IPS DF 6.9 (cell line): ENCODE data around the gene LRRC25.

Experiments used
- DNase-seq: peaks from one replicate; pipeline ENCODE4 v3.0.0-alpha.2; 2013; ENCODE audit warnings: low read depth, low spot score
- H3K27ac ChIP-seq: one replicate; pipeline ENCODE4 v1.5.1; 2013; ENCODE audit warnings: low read length, control low read depth
- H3K27me3 ChIP-seq: 2 replicates; pipeline ENCODE4 v1.6.1; 2013; ENCODE audit warnings: mild to moderate bottlenecking, low read length; ENCODE audit not compliant: control insufficient read depth, insufficient read depth
- H3K36me3 ChIP-seq: 2 replicates; pipeline ENCODE4 v1.6.1; 2013; ENCODE audit warnings: low read length; ENCODE audit not compliant: control insufficient read depth, insufficient read depth
- H3K4me1 ChIP-seq: 2 replicates; pipeline ENCODE4 v1.6.1; 2013; ENCODE audit warnings: low read length; ENCODE audit not compliant: control insufficient read depth, insufficient read depth
- H3K4me3 ChIP-seq: 2 replicates; pipeline ENCODE4 v1.5.1; 2013; ENCODE audit warnings: mild to moderate bottlenecking, low read length
- H3K9me3 ChIP-seq: 2 replicates; pipeline ENCODE4 v1.6.1; 2013; ENCODE audit warnings: low read length, inconsistent platforms; ENCODE audit not compliant: control insufficient read depth, insufficient read depth
- WGBS: extraction: QIAGEN DNeasy Blood & Tissue Kit; methylation state at CpG from one replicate; pipeline ENCODE4 v1.1.7; 2013; ENCODE audit warnings: mixed read lengths, missing lambda C conversion rate; ENCODE audit not compliant: insufficient read length, insufficient coverage; 5-methylcytosine and 5-hydroxymethylcytosine counted together

LRRC25 gene

GRCh38 chr19:18399008-18399407 lies 1.6 kb upstream of the LRRC25 start:
- H3K27ac ChIP-seq, result no peak overlapping the region
- no peaks in the 10 kb centered on the region for H3K27me3 ChIP-seq
- no peaks in the 10 kb centered on the region for H3K9me3 ChIP-seq
- H3K4me1 ChIP-seq, result peaks cover 3% of the 10 kb centered on the region
- no peak for DNase-seq
- H3K4me3 ChIP-seq, result no peak overlapping the region
- H3K36me3 ChIP-seq, result no peaks in the 10 kb centered on the region
- WGBS, result no CpG with 5 or more reads among the region's 6 CpGs

GRCh38 chr19:18396471-18397241 lies 766 bp downstream of the LRRC25 start:
- DNase-seq, result no peak
- Histone ChIP-seq H3K27ac (no peak overlapping the region), H3K27me3 (no peaks in the 10 kb centered on the region), H3K36me3 (no peaks in the 10 kb centered on the region), H3K4me3 (no peak overlapping the region), H3K9me3 (no peaks in the 10 kb centered on the region), H3K4me1 (peaks cover 3% of the 10 kb centered on the region)
- no CpG with 5 or more reads among the region's 37 CpGs for WGBS

GRCh38 chr19:18393836-18394235 lies 3.6 kb downstream of the LRRC25 start:
- Histone ChIP-seq H3K27ac (no peak overlapping the region), H3K36me3 (no peaks in the 10 kb centered on the region), H3K4me3 (no peak overlapping the region), H3K4me1 (peaks cover 3% of the 10 kb centered on the region), H3K9me3 (no peaks in the 10 kb centered on the region), H3K27me3 (no peaks in the 10 kb centered on the region)
- no peak for DNase-seq
- WGBS, result no CpG with 5 or more reads among the region's 7 CpGs

GRCh38 chr19:18392926-18393325 lies 4.5 kb downstream of the LRRC25 start:
- no peaks in the 10 kb centered on the region for H3K27me3 ChIP-seq

DNA sequence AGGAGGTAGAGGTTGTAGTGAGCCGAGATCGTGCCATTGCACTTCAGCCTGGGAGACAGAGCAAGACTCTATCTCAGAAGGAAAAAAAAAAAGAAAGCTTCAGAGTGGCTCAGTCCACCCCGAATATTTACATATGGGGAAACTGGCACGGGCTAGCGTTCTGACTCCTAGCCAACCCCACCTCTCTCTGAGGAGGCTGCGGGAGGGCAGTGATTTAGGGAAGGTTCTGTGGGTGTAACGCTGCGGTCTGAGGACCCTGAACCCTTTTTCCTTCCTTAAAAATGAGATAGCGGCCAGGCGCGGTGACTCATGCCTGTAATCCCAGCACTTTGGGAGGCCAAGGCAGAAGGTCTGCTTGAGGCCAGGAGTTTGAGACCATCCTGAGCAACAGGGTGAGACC lies 5.0 kb downstream of the LRRC25 start:
- no peak overlapping the region for H3K4me3 ChIP-seq
- peaks cover 5% of the 10 kb centered on the region for H3K4me1 ChIP-seq
- H3K27me3 ChIP-seq, result no peaks in the 10 kb centered on the region
- H3K36me3 ChIP-seq, result no peaks in the 10 kb centered on the region
- DNase-seq, result no peak
- H3K27ac ChIP-seq, result no peak overlapping the region
- no CpG with 5 or more reads among the region's 11 CpGs for WGBS
- no peaks in the 10 kb centered on the region for H3K9me3 ChIP-seq

More at GRCh38 chr19:18392926-18393325, 4.5 kb downstream of the LRRC25 start:
- no peak for DNase-seq
- H3K4me1 ChIP-seq, result peaks cover 5% of the 10 kb centered on the region
- no peaks in the 10 kb centered on the region for H3K9me3 ChIP-seq
- WGBS, result no CpG with 5 or more reads among the region's 5 CpGs
- H3K4me3 ChIP-seq, result no peak overlapping the region
- H3K36me3 ChIP-seq, result no peaks in the 10 kb centered on the region
- H3K27ac ChIP-seq, result no peak overlapping the region

- no peaks in the 10 kb centered on the region for H3K36me3 ChIP-seq
- peaks cover 3% of the 10 kb centered on the region; the same call in 1 of the 2 replicates for H3K4me1 ChIP-seq
- WGBS, result no CpG with 5 or more reads among the region's 9 CpGs
- H3K27me3 ChIP-seq, result no peaks in the 10 kb centered on the region
- DNase-seq, result no peak
- no peak overlapping the region for H3K27ac ChIP-seq
- no peaks in the 10 kb centered on the region for H3K9me3 ChIP-seq
- H3K4me3 ChIP-seq, result no peak overlapping the region
Measured at GRCh38 chr19:18391509-18392075, 5.8 kb downstream of the LRRC25 start.

- H3K4me1 ChIP-seq, result peaks cover 3% of the 10 kb centered on the region; the same call in 1 of the 2 replicates
- H3K27me3 ChIP-seq, result no peaks in the 10 kb centered on the region
- H3K27ac ChIP-seq, result no peak overlapping the region
- H3K9me3 ChIP-seq, result no peaks in the 10 kb centered on the region
- H3K36me3 ChIP-seq, result no peaks in the 10 kb centered on the region
- no CpG with 5 or more reads among the region's 6 CpGs for WGBS
- no peak overlapping the region for H3K4me3 ChIP-seq
- DNase-seq, result no peak
Measured at GRCh38 chr19:18390065-18390907, 7.1 kb downstream of the LRRC25 start.

GRCh38 chr19:18389726-18390064 lies 7.7 kb downstream of the LRRC25 start:
- H3K4me1 ChIP-seq, result peaks cover 3% of the 10 kb centered on the region; the same call in 1 of the 2 replicates
- no peak overlapping the region for H3K4me3 ChIP-seq
- no peak for DNase-seq
- H3K27ac ChIP-seq, result no peak overlapping the region
- no peaks in the 10 kb centered on the region for H3K27me3 ChIP-seq
- no peaks in the 10 kb centered on the region for H3K9me3 ChIP-seq
- no peaks in the 10 kb centered on the region for H3K36me3 ChIP-seq

- Histone ChIP-seq H3K9me3 (no peaks in the 10 kb centered on the region), H3K27me3 (no peaks in the 10 kb centered on the region), H3K4me3 (no peak overlapping the region), H3K36me3 (no peaks in the 10 kb centered on the region), H3K4me1 (peaks cover 3% of the 10 kb centered on the region; the same call in 1 of the 2 replicates), H3K27ac (no peak overlapping the region)
- no peak for DNase-seq
- WGBS, result no CpG with 5 or more reads among the region's 13 CpGs
Measured at GRCh38 chr19:18388960-18389725, 8.3 kb downstream of the LRRC25 start.
